Stimulated activated naive CD4-positive, alpha-beta T cell (primary cell): Measurements from ENCODE around the gene MTTP.

Source experiments
- DNase-seq, 6 experiments: peaks; one replicate each; lab custom pipeline; 2025; lab: John Stamatoyannopoulos, UW

MTTP gene

GRCh38 chr4:99642725-99643489 lies 68.3 kb downstream of the MTTP start:
- no peak for DNase-seq

GRCh38 chr4:99644453-99644852 lies 69.8 kb downstream of the MTTP start:
- DNase-seq, result no peak

DNA sequence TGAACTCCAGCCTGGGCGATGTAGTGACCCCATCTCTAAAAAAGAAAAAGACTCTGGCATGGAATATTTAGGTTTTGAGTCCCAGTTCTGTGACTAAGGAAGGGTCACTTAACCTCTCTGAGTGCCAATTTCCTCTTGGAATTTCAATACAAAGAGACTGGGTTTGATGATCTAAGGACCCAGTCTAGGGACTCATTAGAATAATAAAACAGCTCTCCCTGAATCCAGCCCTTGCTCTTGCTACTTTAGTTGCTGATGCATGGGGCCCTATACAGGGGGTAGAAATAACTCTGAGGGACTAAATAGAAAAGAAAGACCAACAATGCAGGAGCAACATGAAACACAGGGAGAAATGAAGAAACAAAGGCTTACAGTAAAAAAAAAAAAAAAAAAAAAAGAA lies 70.4 kb downstream of the MTTP start:
- no peak for DNase-seq

- DNase-seq, result no peak
These were observed 71.0 kb downstream of the MTTP start for GRCh38 chr4:99645638-99646037.

DNA sequence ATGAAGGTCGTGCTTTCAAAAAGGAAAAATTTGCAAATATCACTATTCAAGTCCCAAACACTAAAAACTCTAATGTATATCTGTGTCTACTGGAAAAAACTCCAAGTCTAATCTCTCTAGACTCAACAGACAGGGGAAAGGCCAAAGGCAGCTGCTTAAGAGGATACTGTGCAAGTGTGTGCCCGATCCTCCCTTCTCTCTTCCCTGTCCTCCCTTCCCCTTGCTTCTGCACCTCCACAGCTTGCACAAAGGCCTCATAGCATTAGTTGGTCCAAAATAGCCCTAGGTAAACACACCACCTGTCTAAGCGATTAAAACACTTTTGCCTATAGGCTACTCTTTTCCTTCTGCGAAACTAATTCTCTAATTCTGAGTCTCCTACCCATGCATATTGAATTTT lies 72.4 kb downstream of the MTTP start:
- DNase-seq, result no peak

DNA sequence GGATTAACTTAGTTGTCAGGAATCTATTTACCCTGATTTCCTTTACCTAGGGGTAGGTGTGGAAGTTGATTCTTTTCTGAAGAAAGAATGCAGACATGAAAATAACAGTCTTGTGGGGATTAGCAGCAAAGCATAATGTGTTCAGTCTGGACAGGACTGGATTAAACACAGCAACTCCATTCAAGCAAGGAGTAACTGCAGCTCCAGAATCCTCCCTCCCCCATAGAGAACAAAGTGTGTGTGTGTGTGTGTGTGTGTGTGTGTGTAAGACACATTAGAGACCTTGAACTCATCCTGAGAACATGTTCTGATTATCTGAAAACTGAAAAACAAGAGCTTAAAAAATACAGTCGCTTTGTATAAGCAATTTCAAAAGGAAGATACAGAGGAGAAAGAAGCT lies 73.7 kb downstream of the MTTP start:
- no peak for DNase-seq

DNA sequence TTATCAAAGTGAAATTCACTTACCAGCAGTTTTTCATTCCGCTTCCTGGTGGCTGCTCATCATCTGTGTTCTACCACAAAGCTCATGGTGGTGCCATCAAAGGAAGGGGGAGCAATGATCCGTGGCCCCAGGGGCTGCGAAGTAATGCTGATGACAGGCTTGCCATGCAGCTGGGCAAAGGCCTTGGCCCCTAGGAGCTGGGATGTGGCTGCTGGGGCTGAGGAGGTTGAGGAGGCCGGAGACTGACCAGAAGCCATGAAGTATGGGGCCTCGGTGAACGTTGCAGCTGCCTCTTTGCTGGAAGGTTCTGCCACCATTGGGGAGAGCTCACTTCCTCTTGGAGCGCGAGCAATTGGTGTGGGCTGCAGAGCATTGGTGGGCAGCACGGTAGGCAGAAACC lies 74.6 kb downstream of the MTTP start:
- no peak for DNase-seq

GRCh38 chr4:99649778-99650177 lies 75.2 kb downstream of the MTTP start:
- DNase-seq, result no peak

DNA sequence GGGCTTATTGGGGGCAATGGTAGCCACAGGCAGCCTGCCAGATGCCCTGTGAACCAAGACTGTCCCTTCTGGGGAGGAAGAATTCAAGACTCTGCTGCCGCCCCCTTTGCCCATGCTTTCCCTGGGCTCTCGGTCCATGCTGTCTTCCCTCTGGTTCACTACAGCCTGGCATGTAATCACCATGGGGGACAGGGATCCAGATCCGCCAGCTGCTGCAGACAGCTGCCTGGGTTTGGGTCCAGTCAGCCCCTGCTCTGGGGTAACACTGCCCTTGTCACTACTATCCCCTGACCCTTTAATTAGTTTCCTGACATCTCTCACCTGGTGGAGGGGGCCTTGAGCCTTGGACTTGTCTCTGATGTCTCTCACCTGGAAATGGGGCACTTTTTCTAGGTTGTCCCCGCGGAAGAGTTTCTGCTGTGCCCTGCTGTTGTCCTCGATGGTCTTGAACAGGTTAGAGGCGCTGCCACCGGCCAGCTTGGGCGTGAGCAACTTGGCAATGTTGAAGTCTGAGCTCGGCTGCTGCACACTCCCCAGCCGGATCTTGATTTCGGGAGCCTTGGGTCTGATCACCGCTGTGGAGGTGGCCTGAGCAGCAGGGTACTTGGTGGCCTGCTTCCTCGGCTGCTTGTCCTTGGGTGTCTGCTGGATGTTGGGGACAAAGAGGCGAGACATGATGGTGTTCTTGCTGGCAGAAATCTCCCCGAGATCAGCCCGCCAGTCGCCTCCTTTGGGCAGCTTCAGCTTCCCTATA lies 76.6 kb downstream of the MTTP start:
- DNase-seq, result no peak

GRCh38 chr4:99651811-99652485 lies 77.3 kb downstream of the MTTP start:
- DNase-seq, result no peak

DNA sequence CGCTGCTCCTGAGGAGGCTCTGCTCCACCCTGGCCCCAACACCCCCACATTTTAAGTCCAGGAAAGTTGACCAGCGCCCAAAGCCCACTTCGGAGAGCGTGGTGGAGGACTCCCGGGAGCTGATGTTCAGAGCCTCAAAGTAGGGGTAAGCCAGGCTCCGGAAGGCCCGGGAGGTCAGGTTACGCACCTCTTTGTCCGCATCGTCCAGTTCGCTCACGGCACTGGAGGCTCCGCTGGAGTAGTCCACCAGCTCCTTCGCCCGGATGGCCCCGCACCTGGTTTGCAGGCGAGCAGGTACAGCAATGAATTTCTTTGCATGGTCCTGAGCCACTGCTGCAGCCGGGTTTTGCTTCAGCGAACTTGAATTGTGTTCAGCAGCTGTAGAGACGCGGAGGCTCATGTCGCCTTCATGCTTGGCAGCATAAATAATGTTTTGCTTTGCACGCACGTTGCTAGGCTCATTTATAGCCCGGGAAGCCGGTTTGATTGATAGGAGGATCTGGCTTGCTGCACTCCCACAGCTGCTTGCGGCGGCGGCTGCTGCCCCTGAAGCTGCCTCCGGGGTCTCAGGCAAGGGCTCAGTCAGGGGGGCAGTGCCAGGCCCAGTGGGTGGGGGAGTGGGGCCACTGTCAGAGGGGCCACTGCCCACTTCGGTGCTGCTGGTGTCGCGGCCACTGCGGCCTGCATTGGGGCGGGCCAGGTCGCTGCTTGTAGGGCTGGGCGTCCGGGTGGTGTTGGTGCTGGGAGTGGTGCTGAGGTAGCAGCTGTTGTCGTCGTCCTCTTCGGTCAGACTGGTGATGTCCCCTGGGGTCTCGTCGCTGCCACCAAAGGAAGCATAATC lies 78.2 kb downstream of the MTTP start:
- no peak for DNase-seq

GRCh38 chr4:99653916-99654315 lies 79.3 kb downstream of the MTTP start:
- peak in 1 of 6 experiments; percentile 0 for DNase-seq

DNA sequence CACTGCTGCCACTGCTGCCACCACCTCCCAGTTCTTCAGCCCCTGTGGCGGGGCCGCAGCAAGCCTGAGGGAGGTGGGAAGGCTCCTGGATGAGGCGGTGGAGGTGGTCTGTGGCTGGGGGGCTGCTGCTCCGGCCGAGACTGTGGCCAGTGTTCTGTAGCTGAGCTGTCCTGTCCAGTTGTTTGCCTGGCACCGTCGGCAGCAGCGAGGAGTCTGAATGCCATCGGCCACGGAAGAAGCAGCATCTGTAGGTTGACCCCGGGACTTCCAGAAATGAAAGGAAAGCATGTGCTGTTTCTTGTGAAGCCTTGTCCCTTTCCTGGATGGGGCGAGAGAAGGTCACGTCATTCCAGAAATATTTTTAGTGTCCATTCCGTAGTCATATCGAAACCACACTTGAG lies 79.7 kb downstream of the MTTP start:
- DNase-seq, result no peak

DNA sequence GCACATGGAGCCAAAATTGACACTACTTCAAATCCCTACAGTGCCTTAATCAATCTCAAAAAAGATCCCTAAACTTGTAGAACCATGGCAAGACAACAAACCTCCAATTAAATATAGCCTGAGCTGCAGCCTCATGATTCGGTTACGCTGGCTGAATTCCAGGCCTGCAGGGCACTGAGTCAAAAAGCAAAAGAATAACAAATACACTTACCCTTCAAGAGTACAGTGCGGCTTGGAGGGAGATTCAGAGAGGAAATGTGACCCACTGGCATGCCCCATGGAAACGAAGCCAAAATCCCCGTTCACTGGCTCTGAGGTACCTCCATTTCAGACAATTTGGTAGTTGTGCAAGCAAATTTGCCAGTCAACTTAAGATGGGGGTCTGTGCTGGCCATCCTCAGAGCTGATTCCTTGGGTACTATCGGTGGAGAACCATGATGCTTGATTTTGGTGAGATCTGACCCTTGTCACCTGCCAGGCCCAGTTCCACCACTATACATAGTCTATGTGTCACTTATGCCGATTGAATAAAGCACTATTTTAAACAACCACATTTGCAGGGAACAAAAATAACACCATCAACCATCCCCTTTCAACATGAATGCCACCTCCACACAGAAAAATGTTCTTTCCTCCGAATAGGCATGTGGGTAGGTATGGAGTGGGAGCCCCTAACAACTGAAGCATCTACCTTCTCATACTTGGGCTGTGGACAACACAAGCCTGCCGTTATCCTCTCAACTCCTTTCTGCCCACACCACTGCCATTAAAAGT lies 80.9 kb downstream of the MTTP start:
- no peak for DNase-seq

GRCh38 chr4:99657798-99658197 lies 83.2 kb downstream of the MTTP start, which contains the start of gene C4orf54:
Gene C4orf54 (minus strand): TSS chr4:99657828. CDS start chr4:99654648, 3,180 bp downstream.
- DNase-seq, result no peak

DNA sequence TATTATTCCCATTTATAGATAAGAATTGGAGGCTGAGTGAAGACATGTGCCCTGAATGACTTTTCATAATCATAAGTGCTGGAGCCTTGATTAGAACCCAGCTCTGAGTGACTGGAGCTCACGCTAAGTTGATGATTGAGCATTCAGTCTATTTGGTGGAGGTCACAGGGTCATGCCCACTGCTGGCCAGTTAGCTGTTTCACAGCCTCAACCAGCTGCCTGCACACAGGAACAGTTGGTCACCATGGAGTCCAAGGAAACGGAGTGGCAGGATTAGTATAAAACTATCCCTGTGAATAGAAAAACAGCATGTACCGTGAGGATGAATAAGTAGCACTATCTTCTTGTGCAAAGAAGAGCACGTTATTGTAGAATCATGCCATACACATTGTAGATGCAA lies 84.0 kb downstream of the MTTP start:
- no peak for DNase-seq

GRCh38 chr4:99661907-99662306 lies 87.3 kb downstream of the MTTP start:
- DNase-seq, result no peak

DNA sequence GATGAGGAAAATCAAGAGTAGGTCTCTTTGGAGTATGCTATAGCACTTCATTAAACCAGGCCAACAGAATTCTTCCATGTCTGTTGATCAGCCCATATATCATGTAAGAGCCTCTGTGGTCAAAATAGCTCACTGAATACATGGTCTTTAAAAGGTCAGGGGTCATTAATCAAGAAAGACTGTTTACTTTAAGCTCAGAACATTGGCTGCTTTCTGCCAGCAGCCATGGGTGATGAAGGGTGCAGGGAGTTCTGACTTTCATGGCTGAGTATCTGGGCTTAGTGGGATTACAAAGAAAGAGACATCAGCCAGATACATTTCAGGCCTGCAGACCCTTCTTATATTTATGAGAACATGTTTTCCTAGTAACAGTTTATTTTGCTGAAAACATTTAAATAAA lies 90.1 kb downstream of the MTTP start:
- no peak for DNase-seq

GRCh38 chr4:99665983-99666382 lies 91.4 kb downstream of the MTTP start:
- DNase-seq, result no peak

DNA sequence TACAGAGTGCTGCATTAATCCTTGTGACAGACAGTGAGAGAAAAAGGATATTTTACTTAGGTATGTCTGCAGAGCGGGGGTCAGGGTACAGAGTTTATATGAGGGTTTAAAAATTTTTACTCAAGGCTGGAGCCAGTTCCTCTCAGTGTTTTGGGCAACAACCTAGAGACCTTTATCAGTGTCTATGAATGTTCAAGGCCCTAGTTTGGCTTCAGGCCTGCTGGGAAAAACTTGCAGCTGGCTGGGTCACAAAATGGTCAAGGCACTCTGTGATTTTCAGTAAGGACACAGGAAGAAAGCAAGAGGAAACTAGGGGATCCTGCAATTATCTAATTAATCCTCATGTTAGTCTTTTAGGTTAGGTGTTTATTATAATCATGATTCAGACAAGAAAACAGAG lies 93.8 kb downstream of the MTTP start:
- no peak for DNase-seq

GRCh38 chr4:99669084-99669483 lies 94.5 kb downstream of the MTTP start:
- DNase-seq, result no peak
